SH-SY5Y (cell line): ENCODE data around the gene WWOX.

ENCODE experiments used
- GATA2 ChIP-seq: IDR thresholded peaks from 2 replicates; pipeline ENCODE4 v1.6.1; 2011; ENCODE audit warnings: mild to moderate bottlenecking, low read depth, low read length
- GATA3 ChIP-seq: IDR thresholded peaks from 2 replicates; pipeline ENCODE4 v1.6.1; 2011; ENCODE audit warnings: low read depth, mild to moderate bottlenecking, low read length, moderate library complexity

GRCh38 chr16:78530283-78530682 is 430.8 kb downstream of the WWOX start:
- TF ChIP-seq GATA2 (no peak), GATA3 (no peak)
